ENCODE data around the gene PLBD1. TPM values are rescaled to one million over a fixed set of nuclear protein-coding genes. Genes with fewer than 3 reads are reported as not detected.

The PLBD1 gene
- total and polyA plus RNA-seq, 2 experiments from 2014 or later = 9.0 to 10.0 TPM

GRCh38 chr12:14545144-14546124 is 22.2 kb downstream of the PLBD1 start:
- Histone ChIP-seq H3K4me3 (no peak overlapping the region), H3K27ac (no peak overlapping the region), H3K27me3 (no peaks in the 10 kb centered on the region), H3K4me1 (ENCODE audit: low read depth) (no peaks in the 10 kb centered on the region), H3K36me3 (no peaks in the 10 kb centered on the region), H3K9me3 (ENCODE audit: low read depth) (no peaks in the 10 kb centered on the region)
- DNase-seq (ENCODE audit: low read depth in 1 of 2, low spot score in 1 of 2) = no peak
- no peak for TF ChIP-seq CTCF (IDR thresholded peaks at IDR 0.05; ENCODE audit: low read depth, low read length)

GRCh38 chr12:14540801-14541462 is 26.8 kb downstream of the PLBD1 start:
- H3K27ac ChIP-seq = no peak overlapping the region
- no peaks in the 10 kb centered on the region for H3K9me3 ChIP-seq (ENCODE audit: low read depth)
- H3K4me3 ChIP-seq = no peak overlapping the region
- no peak for DNase-seq (ENCODE audit: low read depth in 1 of 2, low spot score in 1 of 2)
- no peaks in the 10 kb centered on the region for H3K27me3 ChIP-seq
- TF ChIP-seq CTCF (IDR thresholded peaks at IDR 0.05; ENCODE audit: low read depth, low read length) = no peak
- no peaks in the 10 kb centered on the region for H3K36me3 ChIP-seq
- no peaks in the 10 kb centered on the region for H3K4me1 ChIP-seq (ENCODE audit: low read depth)

GRCh38 chr12:14537088-14537487 is 30.6 kb downstream of the PLBD1 start:
- no peak for TF ChIP-seq CTCF (IDR thresholded peaks at IDR 0.05; ENCODE audit: low read depth, low read length)
- DNase-seq (ENCODE audit: low read depth in 1 of 2, low spot score in 1 of 2) = no peak
- H3K4me1 ChIP-seq (ENCODE audit: low read depth) = no peaks in the 10 kb centered on the region
- no peaks in the 10 kb centered on the region for H3K27me3 ChIP-seq
- H3K9me3 ChIP-seq (ENCODE audit: low read depth) = no peaks in the 10 kb centered on the region
- H3K36me3 ChIP-seq = no peaks in the 10 kb centered on the region
- no peak overlapping the region for H3K4me3 ChIP-seq
- H3K27ac ChIP-seq = no peak overlapping the region

- no peaks in the 10 kb centered on the region for H3K36me3 ChIP-seq
- H3K27ac ChIP-seq = no peak overlapping the region
- no peak for DNase-seq (ENCODE audit: low read depth in 1 of 2, low spot score in 1 of 2)
- no peak overlapping the region for H3K4me3 ChIP-seq
- no peaks in the 10 kb centered on the region for H3K4me1 ChIP-seq (ENCODE audit: low read depth)
- no peak for TF ChIP-seq CTCF (IDR thresholded peaks at IDR 0.05; ENCODE audit: low read depth, low read length)
- no peaks in the 10 kb centered on the region for H3K9me3 ChIP-seq (ENCODE audit: low read depth)
- no peaks in the 10 kb centered on the region for H3K27me3 ChIP-seq
These were observed 35.5 kb downstream of the PLBD1 start for GRCh38 chr12:14532152-14532551.

- H3K36me3 ChIP-seq = no peaks in the 10 kb centered on the region
- no peaks in the 10 kb centered on the region for H3K9me3 ChIP-seq (ENCODE audit: low read depth)
These were observed 41.7 kb downstream of the PLBD1 start for GRCh38 chr12:14525964-14526363.

More at GRCh38 chr12:14525964-14526363, 41.7 kb downstream of the PLBD1 start:
- Histone ChIP-seq H3K4me3 (no peak overlapping the region), H3K27me3 (no peaks in the 10 kb centered on the region), H3K4me1 (ENCODE audit: low read depth) (no peaks in the 10 kb centered on the region), H3K27ac (no peak overlapping the region)
- no peak for DNase-seq (ENCODE audit: low read depth in 1 of 2, low spot score in 1 of 2)
- TF ChIP-seq CTCF (IDR thresholded peaks at IDR 0.05; ENCODE audit: low read depth, low read length) = no peak
